SK-N-SH (cell line): ENCODE measurements around the gene TAB2. TPM values are rescaled to one million over a fixed set of nuclear protein-coding genes. Genes with fewer than 3 reads are reported as not detected.
"Not testable (repeated sequence)": the region's sequence is repeated elsewhere in the genome, so short reads cannot be mapped to it uniquely, and the experiment has no call there.

ENCODE experiments used
- CTCF ChIA-PET: fragments of 300-600, 350-600 bp; formaldehyde crosslinking; extraction: SDS; loops from one replicate; lab custom pipeline; 2021; lab: Yijun Ruan, JAX
- POLR2A ChIA-PET: fragments of 350-600 bp; sonication (Branson Sonifier 250); formaldehyde crosslinking; extraction: SDS; loops from one replicate; lab custom pipeline; 2020; ENCODE audit warnings: antibody characterized with exemption, inconsistent platforms; lab: Yijun Ruan, JAX
- DNase-seq: peaks from one replicate; pipeline ENCODE4 v3.0.0; 2012
- H2AFZ ChIP-seq: fragments of 200-600 bp; sonication (generic); 2 replicates; pipeline ENCODE4 v1.8.1; 2016; ENCODE audit warnings: antibody characterized with exemption, mild to moderate bottlenecking, low read depth
- H3F3A ChIP-seq: fragments of 200-600 bp; sonication (generic); replicated peaks from 2 replicates; pipeline ENCODE3; 2016; ENCODE audit warnings: antibody characterized with exemption, mild to moderate bottlenecking; ENCODE audit not compliant: insufficient read depth
- H3K27ac ChIP-seq, 2 experiments: fragments of 200-500 bp in 1 of 2; fragments of 200-600 bp in 1 of 2; sonication (Bioruptor generic) in 1 of 2; sonication (generic), shearing (Covaris generic) in 1 of 2; 2 replicates each; pipeline versions ENCODE4 v1.5.1 to v1.6.1; 2014 to 2016; ENCODE audit warnings: low read depth in 2 of 2, inconsistent platforms in 1 of 2, low read length in 1 of 2, mild to moderate bottlenecking in 1 of 2, mixed read lengths in 1 of 2
- H3K27me3 ChIP-seq: fragments of 200-600 bp; sonication (generic), shearing (Covaris generic); 2 replicates; pipeline ENCODE4 v1.6.1; 2016; ENCODE audit warnings: mixed run types; ENCODE audit not compliant: insufficient read depth
- H3K36me3 ChIP-seq, 2 experiments: fragments of 200-500 bp in 1 of 2; fragments of 200-600 bp in 1 of 2; sonication (Bioruptor generic) in 1 of 2; sonication (generic) in 1 of 2; replicated peaks in 1 of 2; 2 replicates each; pipeline versions ENCODE3 to v1.5.1; 2014 to 2016; ENCODE audit warnings: low read length in 1 of 2, mild to moderate bottlenecking in 1 of 2; ENCODE audit not compliant: insufficient read depth in 2 of 2, control insufficient read depth in 1 of 2
- H3K4me1 ChIP-seq, 2 experiments: fragments of 200-500 bp in 1 of 2; fragments of 200-600 bp in 1 of 2; sonication (Bioruptor generic) in 1 of 2; sonication (generic), shearing (Covaris generic) in 1 of 2; 2 replicates each; pipeline versions ENCODE4 v1.5.1 to v1.6.1; 2014 to 2016; ENCODE audit warnings: low read depth in 1 of 2, low read length in 1 of 2, mixed run types in 1 of 2; ENCODE audit not compliant: insufficient read depth in 2 of 2, control insufficient read depth in 1 of 2
- H3K4me2 ChIP-seq: fragments of 200-600 bp; sonication (generic), shearing (Covaris generic); 2 replicates; pipeline ENCODE4 v1.6.1; 2017; ENCODE audit warnings: mixed run types
- H3K4me3 ChIP-seq, 2 experiments: fragments of 200-500 bp in 1 of 2; fragments of 200-600 bp in 1 of 2; sonication (Bioruptor generic) in 1 of 2; sonication (generic), shearing (Covaris generic) in 1 of 2; 2 replicates each; pipeline versions ENCODE4 v1.5.1 to v1.8.1; 2014 to 2016; ENCODE audit warnings: low read depth in 2 of 2, inconsistent platforms in 1 of 2, low read length in 1 of 2, mild to moderate bottlenecking in 1 of 2, mixed read lengths in 1 of 2, moderate library complexity in 1 of 2
- H3K79me2 ChIP-seq: fragments of 200-600 bp; sonication (generic); 2 replicates; pipeline ENCODE4 v1.8.1; 2017; ENCODE audit warnings: mild to moderate bottlenecking; ENCODE audit not compliant: insufficient read depth
- H3K9ac ChIP-seq: fragments of 200-600 bp; sonication (generic); 2 replicates; pipeline ENCODE4 v1.6.1; 2017; ENCODE audit warnings: mixed run types
- H3K9me2 ChIP-seq: fragments of 200-600 bp; sonication (generic); 2 replicates; pipeline ENCODE4 v1.6.1; 2017; ENCODE audit warnings: mixed run types
- H3K9me3 ChIP-seq: fragments of 200-600 bp; sonication (generic); 2 replicates; pipeline ENCODE4 v1.6.1; 2017; ENCODE audit warnings: mixed run types, mild to moderate bottlenecking, moderate library complexity
- H4K20me1 ChIP-seq: fragments of 200-600 bp; sonication (generic); 2 replicates; pipeline ENCODE4 v1.6.1; 2017; ENCODE audit warnings: mild to moderate bottlenecking, mixed run types; ENCODE audit not compliant: insufficient read depth
- EP300 ChIP-seq, 2 experiments: IDR thresholded peaks; 2 replicates each; pipeline versions ENCODE4 v1.4.0 to v1.6.1; 2012; ENCODE audit warnings: borderline replicate concordance in 1 of 2, low read depth in 1 of 2, low read length in 1 of 2
- NRF1 ChIP-seq: IDR thresholded peaks from 2 replicates; pipeline ENCODE4 v1.6.1; 2012; ENCODE audit warnings: low read depth, mild to moderate bottlenecking, low read length
- SMC3 ChIP-seq: IDR thresholded peaks from 2 replicates; pipeline ENCODE4 v1.6.1; 2012; ENCODE audit warnings: low read depth, low read length, improper control_type of control experiment
- TCF12 ChIP-seq: IDR thresholded peaks from 2 replicates; pipeline ENCODE4 v1.4.0; 2012
- WGBS: methylation state at CpG from one replicate; pipeline ENCODE4 v1.1.6; 2017; ENCODE audit warnings: low lambda C conversion rate; 5-methylcytosine and 5-hydroxymethylcytosine counted together
- polyA plus RNA-seq, 3 experiments: library from polyadenylated mRNA; depleted of rRNA; stranded (reverse); fragments of >200 nt; gene quantifications; 2 replicates each; pipeline ENCODE4 v1.2.3, GENCODE V29; 2012

The TAB2 gene
- polyA plus RNA-seq, 1 of the 3 experiments (the other 2 are of a cell fraction), result 24.4 TPM

- H3K9ac ChIP-seq, result no peak overlapping the region
- TF ChIP-seq NRF1, result no peak
- no peak for TF ChIP-seq TCF12
- no peak for TF ChIP-seq SMC3
- TF ChIP-seq, all 33 proteins: peak for 0
- Histone ChIP-seq H4K20me1 (no peaks in the 10 kb centered on the region), H3K27ac (no peak overlapping the region), H3K4me1 (peaks cover 0 to 3% of the 10 kb centered on the region in 2 experiments; a peak in 1 of 4 replicates), H3K4me2 (no peak overlapping the region), H3K9me2 (no peaks in the 10 kb centered on the region), H3F3A (no peaks in the 10 kb centered on the region), H3K9me3 (no peaks in the 10 kb centered on the region), H3K36me3 (no peaks in the 10 kb centered on the region), H3K27me3 (no peaks in the 10 kb centered on the region), H2AFZ (no peak overlapping the region), H3K4me3 (no peak overlapping the region), H3K79me2 (no peaks in the 10 kb centered on the region)
- WGBS, result 90% methylated on average over 3 of the region's 9 CpGs
- CTCF ChIA-PET, result interaction anchor here (1.0 to 2.2 kb wide), 6 partner anchors 10 to 413 kb away, joined by 3 to 25 read pairs (median 4); no protein-coding TSS in a partner anchor
- DNase-seq, result no peak
- POLR2A ChIA-PET, result no interaction called here
Measured at GRCh38 chr6:149441740-149442139, 124.2 kb downstream of the TAB2 start.

GRCh38 chr6:149443411-149444181 lies 126.1 kb downstream of the TAB2 start:
- Histone ChIP-seq H3K4me1 (peaks cover 0 to 3% of the 10 kb centered on the region in 2 experiments; a peak in 1 of 4 replicates), H4K20me1 (no peaks in the 10 kb centered on the region), H3K9me2 (no peaks in the 10 kb centered on the region)
- CTCF ChIA-PET, result interaction anchor here (0.9 to 1.4 kb wide), 3 partner anchors 9 to 73 kb away, joined by 3 to 13 read pairs (median 4); no protein-coding TSS in a partner anchor
- no peak for TF ChIP-seq EP300 (IDR thresholded peaks at IDR 0.05; ENCODE audit: borderline replicate concordance in 1 of 2, low read depth in 1 of 2, low read length in 1 of 2)
- TF ChIP-seq, all 33 proteins: peak for 0
- POLR2A ChIA-PET, result no interaction called here
- DNase-seq, result no peak
- Histone ChIP-seq H3K9me3 (no peaks in the 10 kb centered on the region), H3K36me3 (no peaks in the 10 kb centered on the region), H3K4me3 (no peak overlapping the region), H3K79me2 (no peaks in the 10 kb centered on the region), H3K27ac (no peak overlapping the region), H3K4me2 (no peak overlapping the region), H3F3A (no peaks in the 10 kb centered on the region), H2AFZ (no peak overlapping the region), H3K27me3 (no peaks in the 10 kb centered on the region), H3K9ac (no peak overlapping the region)
- WGBS, result 79% methylated on average over 8 of the region's 8 CpGs

- H3K9me2 ChIP-seq, H3F3A ChIP-seq, H3K4me3 ChIP-seq, POLR2A ChIA-PET, CTCF ChIA-PET, H3K79me2 ChIP-seq, H3K4me1 ChIP-seq, H3K27ac ChIP-seq, H2AFZ ChIP-seq, H4K20me1 ChIP-seq, DNase-seq, H3K36me3 ChIP-seq, H3K4me2 ChIP-seq, H3K9ac ChIP-seq, H3K27me3 ChIP-seq, H3K9me3 ChIP-seq: not testable (repeated sequence)
- whole genome bisulfite sequencing, result 85% methylated on average over 3 of the region's 3 CpGs
Measured at GRCh38 chr6:149444360-149445094, 127.0 kb downstream of the TAB2 start.
